GM18502 (cell line): ENCODE measurements around the gene TEX54.

Experiments
- ATAC-seq: cut with Tn5 transposase; IDR thresholded peaks from one replicate; pipeline ENCODE4 v1.9.1; 2021; ENCODE audit warnings: mild to moderate bottlenecking; ENCODE audit not compliant: unreplicated experiment, poor library complexity

TEX54 gene

DNA sequence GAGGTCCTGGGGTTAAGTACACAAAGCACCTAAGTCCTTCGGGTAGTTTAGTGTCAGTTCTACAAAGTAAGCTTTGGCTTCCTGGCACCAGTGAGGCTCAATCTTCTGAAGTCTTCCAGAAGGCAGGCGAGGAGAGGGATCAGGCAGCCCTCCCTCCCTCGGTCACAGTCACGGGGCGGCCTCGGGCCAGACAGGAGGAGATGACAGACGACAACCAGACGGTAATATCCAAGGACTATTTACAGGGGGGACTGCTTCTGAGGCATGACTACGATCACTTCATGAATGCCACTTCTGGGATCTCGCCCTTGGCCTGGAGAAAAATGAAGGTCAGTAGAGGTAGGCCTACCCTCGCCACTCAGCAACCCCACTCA lies 40.5 kb downstream of the TEX54 start:
- ATAC-seq = peak; percentile 17

DNA sequence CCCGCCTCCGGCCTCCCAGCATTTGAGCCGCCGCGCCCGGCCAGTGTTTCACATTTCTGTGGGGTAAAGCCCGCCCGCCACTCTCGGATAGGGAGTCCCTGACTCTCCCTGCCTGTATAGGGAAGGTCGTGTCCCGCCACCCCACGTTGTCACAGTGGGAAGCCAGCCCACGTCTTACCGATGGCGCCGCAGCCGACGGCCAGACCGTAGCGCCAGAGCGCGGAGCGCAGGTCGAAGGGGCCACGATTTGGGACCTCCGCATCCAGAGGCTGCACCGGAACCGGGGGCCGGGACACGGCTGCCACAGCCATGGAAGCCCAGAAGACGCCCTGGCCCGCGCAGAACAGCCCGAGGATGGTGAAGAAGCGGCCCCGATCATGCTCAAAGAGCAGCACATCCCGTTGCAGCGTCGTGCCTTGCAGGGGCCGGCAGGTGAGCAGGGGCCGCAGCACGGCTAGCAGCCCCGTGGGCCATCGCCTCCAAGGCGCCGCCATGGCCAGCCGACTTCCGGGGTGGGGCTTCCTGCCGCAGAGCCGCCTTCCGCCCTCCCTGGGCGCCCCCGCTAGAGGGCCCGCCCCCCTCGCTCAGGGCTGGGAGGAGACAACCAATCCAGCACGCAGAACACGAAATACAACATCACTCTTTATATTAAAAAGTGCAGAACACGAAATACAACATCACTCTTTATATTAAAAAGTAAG lies 41.0 kb downstream of the TEX54 start, which contains the start of gene TMEM223:
TMEM223 (minus strand) TSS at position 506 of the 701 bp plus-strand sequence; CDS start at position 494, 12 bp downstream.
- peak; percentile 70 for ATAC-seq

DNA sequence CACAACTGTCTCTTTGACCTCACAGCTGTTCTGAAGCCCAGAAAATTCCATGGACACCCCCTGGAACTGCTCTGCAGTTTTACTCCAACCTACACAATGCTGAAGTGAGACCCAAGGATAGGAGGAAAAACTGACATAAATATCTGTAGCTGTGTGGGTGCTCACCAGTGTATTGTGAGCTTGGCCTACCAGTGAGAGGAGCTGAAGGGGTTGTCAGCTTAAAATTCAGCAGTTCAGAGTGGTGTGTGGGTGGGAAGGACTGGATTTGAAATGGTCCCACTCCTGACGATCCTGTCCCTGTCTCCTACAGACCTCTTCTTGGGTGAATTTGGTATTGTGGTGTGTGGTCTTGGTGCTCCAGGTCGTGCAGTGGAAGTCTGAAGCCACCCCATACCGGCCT lies 43.1 kb downstream of the TEX54 start:
- ATAC-seq = no peak

DNA sequence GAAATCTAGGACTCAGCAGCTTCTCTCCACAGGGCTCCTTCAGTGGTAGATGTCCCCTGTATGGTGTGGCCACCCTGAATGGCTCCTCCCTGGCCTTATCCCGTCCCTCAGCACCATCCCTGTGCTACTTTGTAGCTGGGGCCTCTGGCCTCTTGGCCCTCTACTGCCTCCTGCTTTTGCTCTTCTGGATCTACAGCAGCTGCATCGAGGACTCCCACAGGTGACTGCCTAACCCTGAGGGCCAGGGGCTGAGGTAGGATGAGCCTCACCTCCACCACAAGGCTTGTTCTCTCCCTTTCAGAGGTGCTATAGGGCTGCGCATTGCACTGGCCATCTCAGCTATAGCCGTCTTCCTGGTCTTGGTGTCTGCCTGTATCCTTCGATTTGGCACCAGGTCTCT lies 43.6 kb downstream of the TEX54 start:
- no peak for ATAC-seq

DNA sequence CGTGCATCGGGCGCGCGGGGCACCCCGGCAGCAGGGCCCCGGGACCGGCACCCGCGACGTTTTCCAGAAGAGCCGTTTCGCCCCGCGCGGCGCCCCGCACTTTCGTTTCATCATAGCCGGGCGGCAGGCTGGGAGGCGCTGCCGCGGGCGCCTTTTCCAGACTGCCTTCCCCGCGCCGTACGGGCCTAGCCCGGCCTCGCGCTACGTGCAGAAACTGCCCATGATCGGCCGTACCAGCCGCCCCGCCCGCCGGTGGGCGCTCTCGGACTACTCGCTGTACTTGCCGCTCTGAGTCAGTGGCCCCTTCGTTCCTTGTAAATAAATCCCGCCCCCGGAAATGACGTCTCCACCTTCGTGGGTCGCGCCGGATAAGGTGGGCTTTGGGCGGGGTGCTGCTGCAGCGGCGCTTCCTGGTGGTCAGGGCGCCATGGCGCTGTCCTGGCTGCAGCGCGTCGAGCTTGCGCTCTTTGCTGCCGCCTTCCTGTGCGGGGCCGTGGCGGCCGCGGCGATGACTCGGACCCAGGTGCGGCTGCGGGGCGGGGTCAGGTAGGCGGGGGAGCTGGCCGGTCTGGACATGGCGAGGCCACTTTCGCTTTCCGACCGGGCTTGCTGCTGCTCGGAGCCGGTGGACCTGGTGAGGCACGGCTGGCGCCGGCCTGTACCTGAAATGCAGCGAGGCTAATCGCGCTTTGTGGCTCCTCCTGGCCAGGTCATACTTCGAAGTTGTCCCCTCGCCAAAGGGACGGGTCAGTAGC lies 45.5 kb downstream of the TEX54 start, which contains the start of gene TMEM179B:
TMEM179B (plus strand) TSS at position 398 of the 755 bp plus-strand sequence; CDS start at position 428, 30 bp downstream.
- peak; percentile 71 for ATAC-seq

DNA sequence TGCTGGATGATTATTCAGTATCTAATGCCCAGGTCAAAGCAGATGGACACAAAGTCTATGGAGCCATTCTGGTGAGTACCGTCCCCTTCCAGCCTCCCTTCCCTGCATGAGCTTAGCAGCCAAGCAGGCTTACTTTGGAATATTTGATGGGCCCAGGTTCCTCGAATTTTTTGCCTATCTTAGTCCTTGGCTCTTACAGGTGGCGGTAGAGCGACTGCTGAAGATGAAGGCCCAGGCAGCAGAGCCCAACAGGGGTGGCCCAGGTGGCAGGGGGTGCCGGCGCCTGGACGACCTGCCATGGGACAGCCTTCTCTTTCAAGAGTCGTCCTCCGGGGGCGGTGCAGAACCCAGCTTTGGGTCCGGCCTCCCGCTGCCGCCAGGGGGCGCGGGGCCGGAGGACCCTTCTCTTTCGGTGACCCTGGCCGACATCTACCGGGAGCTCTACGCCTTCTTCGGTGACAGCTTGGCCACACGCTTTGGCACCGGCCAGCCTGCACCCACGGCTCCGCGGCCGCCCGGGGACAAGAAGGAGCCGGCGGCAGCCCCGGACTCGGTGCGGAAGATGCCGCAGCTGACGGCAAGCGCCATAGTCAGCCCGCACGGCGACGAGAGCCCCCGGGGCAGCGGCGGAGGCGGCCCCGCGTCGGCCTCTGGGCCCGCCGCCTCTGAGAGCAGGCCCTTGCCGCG lies 46.2 kb downstream of the TEX54 start:
- peak; percentile 67 for ATAC-seq

DNA sequence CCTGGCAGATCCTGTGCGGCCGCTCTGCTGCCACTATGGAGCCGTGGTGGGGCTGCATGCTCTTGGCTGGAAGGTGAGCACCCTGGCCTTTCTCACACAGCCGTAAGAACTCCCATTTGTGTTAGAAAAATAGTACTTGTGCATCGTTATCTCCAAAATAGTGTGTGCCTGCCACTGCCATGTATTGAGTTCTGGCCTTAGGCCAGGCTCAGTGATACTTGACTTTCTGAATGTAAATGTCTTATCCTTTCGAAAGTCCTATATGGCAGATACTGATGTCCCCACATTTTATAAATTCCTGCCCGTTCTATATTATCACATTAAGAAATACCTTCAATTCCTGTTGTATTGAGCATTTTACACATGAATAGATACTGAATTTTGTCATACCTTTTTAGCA lies 49.9 kb downstream of the TEX54 start:
- ATAC-seq = no peak
